ENCODE measurements around the gene GADD45GIP1. TPM values are rescaled to one million over a fixed set of nuclear protein-coding genes. Genes with fewer than 3 reads are reported as not detected.
A peak's percentile ranks its signal among the peaks of the same experiment; 100 is the strongest.

The GADD45GIP1 gene
- total and polyA plus RNA-seq, 8 donors: 14.7 to 35.2 (median 25.5) TPM

- TF ChIP-seq CTCF (IDR thresholded peaks at IDR 0.05): no peak
- H3K9me3 ChIP-seq: no peaks in the 10 kb centered on the region
- peaks cover 0 to 4% of the 10 kb centered on the region in 2 donors for H3K36me3 ChIP-seq
- H3K27ac ChIP-seq: peak overlapping the region; percentile 81 to 84
- H3K4me1 ChIP-seq: peaks cover 30 to 43% of the 10 kb centered on the region in 2 donors
- no peak for ATAC-seq
- H3K27me3 ChIP-seq: peaks cover 0 to 23% of the 10 kb centered on the region in 2 donors
- intact Hi-C loops (cut with DNase I): loop anchor here in 1 of 2 donors (10.0 kb wide), 1 partner anchor 57 kb away; no protein-coding TSS in a partner anchor
- peak overlapping the region in 1 of 2 donors; percentile 63 for H3K4me3 ChIP-seq
- DNase-seq: no peak
These were observed 41.2 kb upstream of the GADD45GIP1 start for GRCh38 chr19:12997967-12998940.

- intact Hi-C loops (cut with DNase I): loop anchor here in 1 of 2 donors (10.0 kb wide), 1 partner anchor 57 kb away; no protein-coding TSS in a partner anchor
- Histone ChIP-seq H3K4me3 (peak overlapping the region; percentile 61 to 63), H3K9me3 (no peaks in the 10 kb centered on the region), H3K4me1 (peaks cover 25 to 39% of the 10 kb centered on the region in 2 donors), H3K27me3 (peaks cover 0 to 23% of the 10 kb centered on the region in 2 donors), H3K36me3 (peaks cover 0 to 4% of the 10 kb centered on the region in 2 donors), H3K27ac (peak overlapping the region; percentile 81 to 84)
- ATAC-seq (peak; percentile 6), DNase-seq (no peak)
- no peak for TF ChIP-seq CTCF (IDR thresholded peaks at IDR 0.05)
These were observed 40.4 kb upstream of the GADD45GIP1 start for GRCh38 chr19:12997179-12997966.

GRCh38 chr19:12996406-12997094 is 39.5 kb upstream of the GADD45GIP1 start:
- DNase-seq (peak in 1 of 4 donors; percentile 84), ATAC-seq (peak; percentile 51)
- Histone ChIP-seq H3K4me1 (peaks cover 19 to 32% of the 10 kb centered on the region in 2 donors), H3K27ac (peak overlapping the region; percentile 81 to 84), H3K36me3 (peaks cover 0 to 4% of the 10 kb centered on the region in 2 donors), H3K9me3 (no peaks in the 10 kb centered on the region), H3K27me3 (peaks cover 0 to 23% of the 10 kb centered on the region in 2 donors), H3K4me3 (peak overlapping the region; percentile 61 to 63)
- intact Hi-C loops (cut with DNase I): loop anchor here in 1 of 2 donors (10.0 kb wide), 1 partner anchor 58 kb away; no protein-coding TSS in a partner anchor
- no peak for TF ChIP-seq CTCF (IDR thresholded peaks at IDR 0.05)

GRCh38 chr19:12995596-12996405 is 38.8 kb upstream of the GADD45GIP1 start:
- ATAC-seq (peak; percentile 9), DNase-seq (no peak)
- H3K9me3 ChIP-seq: no peaks in the 10 kb centered on the region
- intact Hi-C loops (cut with DNase I): loop anchor here in 1 of 2 donors (10.0 kb wide), 1 partner anchor 59 kb away; no protein-coding TSS in a partner anchor
- peaks cover 14 to 29% of the 10 kb centered on the region in 2 donors for H3K4me1 ChIP-seq
- H3K27me3 ChIP-seq: peaks cover 0 to 23% of the 10 kb centered on the region in 2 donors
- TF ChIP-seq CTCF (IDR thresholded peaks at IDR 0.05): no peak
- H3K4me3 ChIP-seq: peak overlapping the region; percentile 61 to 63
- peaks cover 0 to 4% of the 10 kb centered on the region in 2 donors for H3K36me3 ChIP-seq
- H3K27ac ChIP-seq: peak overlapping the region; percentile 81 to 84

All from left lung (tissue), 10 donors.